GM18909 (cell line): ENCODE results near the gene NATD1.
"Not testable (repeated sequence)": the region's sequence is repeated elsewhere in the genome, so short reads cannot be mapped to it uniquely, and the experiment has no call there.

Experiments
- ATAC-seq: cut with Tn5 transposase; IDR thresholded peaks from one replicate; pipeline ENCODE4 v1.9.1; 2021; ENCODE audit warnings: mild to moderate bottlenecking; ENCODE audit not compliant: unreplicated experiment, poor library complexity

The NATD1 gene

DNA sequence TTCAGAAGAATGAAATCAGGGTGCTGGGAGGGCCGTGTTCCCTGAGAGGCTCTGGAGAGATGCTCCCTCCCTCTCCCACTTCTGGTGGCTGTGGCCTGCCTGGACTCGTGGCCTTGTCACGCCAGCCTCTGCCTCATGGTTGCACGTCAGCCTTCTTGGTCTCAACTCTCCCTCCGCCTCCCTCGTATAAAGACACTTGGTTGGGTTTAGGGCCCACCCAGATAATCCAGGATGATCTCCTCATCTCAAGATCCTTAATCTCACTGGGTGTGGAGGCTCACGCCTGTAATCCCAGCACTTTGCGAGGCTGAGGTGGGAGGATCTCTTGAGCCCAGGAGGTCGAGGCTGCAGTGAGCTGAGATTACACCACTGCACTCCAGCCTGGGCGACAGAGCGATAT is 25.9 kb downstream of the NATD1 start:
- ATAC-seq: not testable (repeated sequence)

DNA sequence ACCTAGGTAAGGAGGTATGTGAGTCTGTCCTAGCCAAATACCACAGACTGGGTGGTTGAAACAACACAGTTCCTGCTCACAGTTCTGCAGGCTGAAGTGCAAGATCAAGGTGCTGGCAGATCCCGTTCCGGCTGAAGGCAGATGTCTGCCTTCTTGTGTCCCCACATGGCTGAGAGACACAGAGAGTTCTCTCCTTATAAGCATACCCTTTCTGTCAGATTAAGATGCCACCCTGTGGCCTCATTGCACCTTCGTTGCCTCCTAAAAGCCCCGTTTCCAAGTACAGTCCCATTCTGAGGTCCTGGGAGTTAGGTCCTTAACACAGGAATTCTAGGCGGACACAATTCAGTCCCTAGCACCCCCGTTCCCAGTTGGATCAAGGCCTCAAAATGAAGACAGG is 30.1 kb downstream of the NATD1 start:
- no peak for ATAC-seq

DNA sequence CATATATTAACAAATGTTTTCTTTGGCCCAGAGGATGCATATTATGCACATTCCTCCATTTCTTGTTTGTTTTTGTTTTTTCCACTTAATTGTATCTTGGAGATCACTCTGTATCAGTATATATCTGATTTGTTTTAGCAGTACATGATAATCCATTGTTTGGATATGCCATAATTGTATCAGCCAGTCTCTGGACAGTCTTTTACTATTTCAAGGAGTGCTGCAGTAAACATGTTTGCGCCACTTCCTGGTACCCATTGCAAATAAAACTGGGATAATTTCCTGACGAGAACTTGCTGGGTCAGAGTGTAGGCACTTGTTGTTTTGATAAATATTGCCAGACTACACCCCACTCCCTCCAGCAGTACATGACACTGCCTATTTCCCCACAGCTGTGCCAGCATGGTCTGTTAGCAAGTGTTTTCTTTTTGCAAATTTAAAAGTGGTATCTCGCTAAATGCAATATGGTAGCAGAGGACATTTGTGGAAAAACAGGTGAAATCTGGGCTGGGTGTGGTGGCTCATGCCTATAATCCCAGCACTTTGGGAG is 34.3 kb downstream of the NATD1 start:
- no peak for ATAC-seq

DNA sequence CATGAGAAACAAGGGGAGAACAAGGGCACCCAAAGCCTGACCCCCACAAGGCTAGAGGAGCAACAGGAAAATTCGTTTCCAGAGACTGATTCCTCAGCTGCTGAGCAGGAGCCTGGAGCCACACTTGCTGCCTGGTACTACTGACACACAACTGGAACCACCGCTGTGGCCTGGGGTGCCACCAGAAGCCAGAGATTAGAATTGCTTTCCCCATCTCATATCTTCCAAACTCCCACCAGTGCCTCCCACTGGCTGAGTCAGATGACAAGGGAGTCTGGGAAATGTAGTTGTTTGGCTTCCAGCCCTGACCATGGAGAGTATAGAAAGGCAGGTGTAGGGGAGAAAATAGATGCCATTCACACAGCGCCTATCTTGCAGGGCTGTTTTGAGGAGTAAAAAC is 35.1 kb downstream of the NATD1 start:
- no peak for ATAC-seq

DNA sequence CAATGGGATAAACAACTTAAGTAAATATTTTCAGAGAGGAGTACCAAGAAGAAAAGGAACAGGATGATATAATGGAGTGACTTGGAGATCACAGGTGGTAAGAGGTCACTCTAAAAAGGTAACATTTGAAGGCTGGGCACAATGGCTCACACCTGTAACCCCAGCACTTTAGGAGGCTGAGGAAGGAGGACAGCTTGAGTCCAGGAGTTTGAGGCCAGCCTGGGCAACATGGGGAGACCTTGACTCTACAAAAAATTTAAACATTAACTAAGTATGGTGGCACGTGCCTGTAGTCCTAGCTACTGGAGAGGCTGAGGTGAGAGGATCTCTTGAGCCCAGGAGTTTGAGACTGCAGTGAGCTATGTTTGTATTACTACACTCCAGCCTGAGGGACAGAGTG is 35.9 kb downstream of the NATD1 start:
- ATAC-seq: no peak

DNA sequence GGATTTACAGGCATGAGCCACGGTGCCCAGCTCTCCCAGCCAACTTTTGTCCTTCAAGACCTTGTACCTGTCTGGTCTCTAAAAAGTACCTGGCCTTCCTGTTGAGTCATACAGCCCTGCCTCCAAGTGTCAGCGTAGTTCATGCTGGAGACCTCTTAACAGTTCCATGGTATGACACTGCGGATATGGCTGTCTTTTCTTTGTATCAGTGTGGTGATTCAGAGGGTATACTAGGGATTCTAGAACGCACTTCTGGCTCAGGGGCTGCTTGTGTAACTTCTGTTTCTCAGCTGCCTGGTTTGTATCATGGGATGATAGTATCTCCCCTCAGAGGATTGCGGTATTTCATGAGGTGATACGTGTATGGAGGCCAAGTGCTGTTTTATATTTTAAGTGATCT is 37.3 kb downstream of the NATD1 start:
- ATAC-seq: no peak

DNA sequence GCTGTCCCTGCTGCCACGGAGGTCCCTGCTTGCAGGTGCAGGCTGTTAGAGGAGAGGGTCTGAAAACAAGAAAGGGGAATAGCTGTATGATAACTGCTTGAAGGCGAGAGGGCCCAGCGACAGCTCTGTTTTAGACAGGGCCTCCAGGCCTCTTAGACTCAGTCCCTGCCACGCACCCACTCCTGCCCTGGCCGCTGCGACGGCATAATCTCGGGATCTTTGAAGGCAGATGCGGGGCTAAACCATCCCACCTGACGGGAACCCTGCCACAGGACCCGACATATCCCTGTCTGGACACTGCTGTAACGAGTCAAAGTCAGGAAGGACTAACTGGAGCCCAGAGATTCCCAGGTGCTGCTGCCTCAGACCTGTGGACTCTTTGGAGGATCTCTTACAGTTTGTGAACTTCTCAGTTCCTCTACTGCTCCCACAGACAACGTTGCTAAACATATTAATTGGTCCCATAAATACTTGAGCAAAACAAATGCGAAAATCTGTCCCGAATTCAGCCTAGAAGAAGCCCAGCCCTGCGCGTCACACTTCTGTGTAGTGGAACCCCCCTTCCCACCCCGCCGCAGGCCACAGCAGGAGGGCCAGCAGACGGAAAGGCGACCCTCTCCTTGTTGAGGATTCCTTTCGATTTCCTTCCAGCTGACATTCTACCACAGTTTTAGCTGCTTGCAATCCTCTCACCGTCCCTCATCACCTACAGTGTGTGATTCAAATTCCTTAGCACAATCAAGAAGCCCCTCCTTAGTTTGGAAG is 38.3 kb downstream of the NATD1 start:
- peak; percentile 13 for ATAC-seq

DNA sequence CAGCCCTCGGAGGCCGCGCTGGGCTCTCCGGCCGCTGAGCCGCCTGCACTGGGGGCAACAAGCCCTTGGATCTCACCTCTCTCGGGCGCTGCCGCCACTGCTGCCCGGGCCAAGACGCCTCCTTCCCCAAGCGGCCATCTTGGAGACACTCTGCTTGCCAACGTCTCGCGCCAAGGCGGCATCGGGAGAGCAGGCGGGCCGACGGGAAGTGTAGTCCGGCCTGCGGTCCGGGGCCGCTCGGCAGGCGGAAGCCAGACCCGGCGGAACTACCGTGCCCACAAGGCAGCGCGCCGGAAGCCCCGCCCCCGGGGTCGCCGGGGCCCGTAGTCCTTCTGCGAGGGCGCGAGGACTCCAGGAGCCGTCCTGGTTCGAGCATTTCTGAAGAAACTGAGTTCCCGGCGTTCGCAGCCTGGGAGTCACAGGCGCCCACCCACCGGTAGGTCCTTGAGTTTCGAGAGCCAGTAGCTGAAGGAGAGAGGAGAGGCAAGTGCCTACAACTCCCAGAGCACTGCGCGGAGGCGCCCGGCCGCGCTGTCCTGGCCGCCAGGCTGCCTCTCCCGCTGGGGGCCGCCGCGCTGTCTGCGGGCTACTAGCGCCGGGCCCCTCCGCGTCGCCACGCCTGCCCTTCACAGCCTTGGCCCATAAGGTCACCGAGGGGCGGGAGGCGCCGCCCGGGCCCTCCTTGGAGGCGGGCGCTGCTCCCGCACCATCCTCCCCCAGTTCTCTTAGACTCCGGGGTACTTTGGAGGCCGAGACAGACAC is 39.0 kb downstream of the NATD1 start, which contains the start of gene TMEM11:
Gene TMEM11, minus strand, starts transcription at position 147 of the 762 bp plus-strand sequence. Its CDS starts 9 bp downstream, at position 138.
- ATAC-seq: peak; percentile 91

DNA sequence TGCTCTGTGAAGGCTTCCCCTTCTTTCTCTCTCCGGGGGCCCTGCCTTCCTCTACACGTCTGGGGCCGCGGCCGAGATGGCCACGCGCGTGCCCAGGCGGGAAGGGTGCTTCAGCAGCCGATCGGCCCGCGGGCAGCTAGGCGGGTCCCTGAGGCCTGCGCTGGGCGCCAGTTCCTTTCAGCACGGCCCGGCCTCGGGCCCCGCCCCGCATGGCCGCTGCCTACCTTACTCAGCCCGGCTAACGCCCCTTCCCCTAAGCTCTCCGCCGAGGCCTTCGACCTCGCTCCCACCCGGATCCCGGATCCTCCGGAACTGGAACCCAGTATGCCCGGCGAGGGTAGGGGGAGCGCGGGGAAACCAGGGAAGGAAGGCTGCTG is 39.6 kb downstream of the NATD1 start:
- peak; percentile 20 for ATAC-seq

DNA sequence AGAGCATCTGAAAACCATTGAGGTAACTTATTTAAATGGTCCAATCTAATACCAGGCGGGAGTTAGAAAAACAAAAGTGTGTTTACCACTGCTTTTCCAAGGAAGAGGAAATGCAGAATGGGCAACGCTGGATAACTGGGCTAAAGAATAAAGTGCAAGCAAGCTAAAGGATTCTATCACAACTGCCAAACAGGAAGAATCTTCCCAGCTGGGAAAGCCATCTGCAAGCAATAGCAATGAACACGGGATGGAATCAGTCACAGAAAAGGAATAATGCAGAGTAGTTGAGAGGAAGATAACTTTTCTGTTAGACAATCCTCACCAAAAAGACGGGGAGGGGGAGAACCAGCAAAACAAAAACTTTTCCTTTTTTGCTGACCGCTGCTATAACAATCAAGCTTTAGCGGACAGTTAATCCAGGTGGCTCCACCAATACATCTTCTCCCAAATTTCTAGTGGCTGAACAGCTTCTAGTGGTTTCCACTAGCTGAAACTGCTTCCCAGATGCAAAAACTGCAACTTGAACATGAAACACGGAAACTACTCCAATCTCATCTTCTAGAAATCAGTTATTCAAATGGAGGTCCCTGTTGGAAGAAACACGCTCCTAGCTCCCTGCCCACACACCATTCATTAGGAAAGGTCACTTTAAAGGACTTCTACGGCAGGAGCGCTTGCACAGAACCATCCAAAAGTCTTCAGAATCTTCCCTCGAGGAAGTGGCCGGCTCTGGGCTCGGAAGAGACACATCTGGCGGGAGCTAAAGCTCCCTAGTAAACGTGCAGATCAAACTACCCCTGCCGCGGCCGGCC is 40.2 kb downstream of the NATD1 start:
- no peak for ATAC-seq

DNA sequence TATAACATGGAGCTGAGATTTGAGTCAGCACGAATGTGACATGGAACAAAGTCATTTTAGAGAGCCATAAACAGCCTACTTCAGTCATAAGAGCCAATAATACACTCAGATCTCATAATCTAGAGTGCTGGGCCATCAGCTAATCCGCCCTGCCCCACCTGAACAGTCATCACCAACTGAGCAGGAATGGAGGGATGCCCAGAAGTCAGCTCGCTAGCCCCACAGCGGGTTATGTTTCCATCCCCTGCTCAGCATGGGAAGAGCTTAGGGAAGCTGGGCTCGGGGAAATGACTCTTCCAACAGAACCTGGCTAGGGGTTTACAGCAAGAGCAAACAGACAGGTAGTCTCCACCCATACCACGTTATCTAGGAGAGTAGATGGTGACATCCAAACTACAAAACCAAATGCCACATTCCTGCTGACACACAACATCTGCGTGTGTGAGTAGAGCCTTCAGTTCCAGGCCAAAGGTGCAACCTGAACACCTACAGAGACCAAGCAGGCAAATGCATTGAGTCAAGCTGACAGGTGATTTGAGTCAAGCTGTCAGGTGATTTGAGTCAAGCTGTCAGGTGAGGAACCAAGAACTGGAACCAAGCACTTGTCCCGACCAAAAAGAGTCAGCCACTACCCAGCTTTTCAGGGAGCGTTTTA is 41.3 kb downstream of the NATD1 start:
- ATAC-seq: no peak

DNA sequence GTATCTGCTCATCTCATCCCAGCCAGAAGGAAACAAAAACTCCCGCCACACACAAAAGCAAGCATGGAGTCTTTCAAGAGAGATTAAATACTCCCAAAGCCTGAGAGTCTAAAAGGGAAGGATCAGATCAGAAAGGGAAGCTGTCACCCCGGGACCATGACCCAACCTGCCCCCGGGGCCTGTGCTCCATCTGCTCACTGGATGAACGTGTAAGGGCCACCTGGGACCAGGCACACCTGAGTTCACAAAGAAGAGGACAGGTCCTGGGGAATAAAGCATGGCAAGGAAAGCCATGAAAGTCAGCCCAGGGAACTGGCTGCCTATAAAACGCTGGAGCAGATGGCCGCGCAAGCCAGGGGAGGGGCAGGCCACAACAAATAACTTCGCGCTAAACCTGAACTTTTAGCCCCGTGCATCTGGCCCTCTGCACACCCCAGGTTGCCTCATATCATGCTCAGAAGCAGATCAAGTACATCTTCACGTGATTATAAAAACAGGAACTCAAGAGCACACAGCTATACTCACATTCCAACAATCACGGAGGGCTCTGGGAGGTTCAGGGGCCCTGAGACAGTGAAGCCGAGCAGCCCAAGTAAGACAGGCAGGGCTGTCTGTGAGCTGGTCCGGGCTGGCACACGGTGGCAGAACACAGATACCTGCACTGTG is 42.7 kb downstream of the NATD1 start:
- ATAC-seq: no peak

DNA sequence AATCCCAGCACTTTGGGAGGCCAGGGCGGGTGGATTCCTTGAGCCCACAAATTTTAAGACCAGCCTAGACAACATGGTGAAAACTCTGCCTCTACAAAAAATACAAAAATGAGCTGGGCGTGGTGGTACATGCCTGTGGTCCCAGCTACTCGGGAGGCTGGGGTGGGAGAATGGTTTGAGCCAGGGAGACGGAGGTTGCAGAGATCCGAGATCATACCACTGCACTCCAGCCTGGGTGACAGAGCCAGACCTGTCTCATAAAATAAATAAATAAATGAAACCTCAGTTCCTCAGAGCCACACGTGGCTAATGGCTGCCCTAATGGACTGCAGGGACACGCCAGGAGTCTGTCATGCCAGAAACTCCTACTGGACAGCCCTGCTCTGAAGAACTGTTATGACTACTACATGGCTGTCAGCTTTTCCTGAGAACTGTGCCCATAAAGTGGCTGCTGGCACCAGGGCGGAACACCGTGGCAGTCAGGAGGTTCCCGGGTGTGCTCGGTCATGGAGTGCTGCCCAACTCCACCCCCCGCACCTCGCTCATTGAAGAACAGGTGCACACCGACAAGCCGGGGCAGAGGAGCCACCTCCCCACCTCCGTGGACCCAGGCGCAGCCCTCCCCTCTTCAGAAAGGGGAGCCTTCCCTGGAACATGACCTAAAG is 43.6 kb downstream of the NATD1 start:
- ATAC-seq: no peak

DNA sequence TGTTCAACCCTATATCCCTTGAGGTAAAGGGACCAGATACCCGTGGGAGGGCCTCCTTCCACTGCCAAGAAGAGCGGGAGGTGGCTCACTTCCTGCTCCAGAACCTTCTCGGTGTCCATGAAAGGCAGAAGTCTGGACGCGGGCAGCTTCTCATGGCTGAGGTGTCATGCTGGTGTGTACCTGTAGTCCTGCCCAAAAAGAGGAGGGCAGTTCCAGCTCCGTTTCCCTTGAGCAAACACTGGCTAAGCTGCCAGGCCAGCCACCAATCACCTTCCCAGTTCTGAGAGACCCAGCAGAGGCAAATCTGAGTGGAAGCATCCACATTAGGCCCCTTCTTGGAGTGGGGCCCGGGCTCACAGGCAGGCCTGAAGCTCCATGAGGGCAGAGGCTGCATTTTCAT is 44.9 kb downstream of the NATD1 start:
- ATAC-seq: no peak

DNA sequence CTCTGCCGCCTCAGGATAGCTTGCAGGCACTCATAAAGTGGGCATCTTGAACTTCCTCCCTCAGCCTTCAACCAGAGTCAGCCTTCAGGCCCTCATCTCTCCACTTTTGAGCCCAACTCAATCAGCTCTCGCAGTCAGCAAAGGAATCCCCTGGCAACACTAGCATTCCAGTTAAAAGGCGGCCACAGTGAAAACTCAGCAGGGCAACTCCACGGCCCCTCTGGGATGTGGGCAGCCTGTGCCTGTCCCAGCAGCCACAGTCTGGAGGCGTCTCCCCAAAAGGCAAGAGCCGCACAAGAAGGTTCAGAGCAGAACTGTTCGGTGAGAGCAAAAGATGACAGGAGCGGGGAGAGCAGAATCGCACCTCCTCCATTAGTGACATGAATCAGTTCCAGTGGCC is 48.3 kb downstream of the NATD1 start:
- ATAC-seq: no peak

DNA sequence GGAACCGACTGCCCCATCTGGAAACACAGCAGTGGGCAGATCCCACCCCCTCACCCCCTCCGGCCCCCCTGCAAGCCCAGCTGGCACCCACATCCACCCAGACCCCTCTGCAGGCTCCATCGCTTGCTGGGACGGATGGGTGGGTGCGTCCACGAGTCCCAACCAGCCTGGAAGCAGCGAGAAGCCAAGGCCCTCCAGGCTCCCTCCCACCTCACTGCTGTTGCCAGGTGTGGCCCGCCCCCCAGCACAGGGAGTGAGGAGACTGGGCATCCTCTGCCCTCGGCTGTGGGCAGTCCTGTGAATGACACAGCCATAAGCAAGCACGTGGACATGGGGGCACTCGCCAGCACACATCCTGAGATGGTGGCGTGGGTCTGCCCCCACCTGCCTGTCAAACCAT is 50.7 kb downstream of the NATD1 start:
- ATAC-seq: no peak

DNA sequence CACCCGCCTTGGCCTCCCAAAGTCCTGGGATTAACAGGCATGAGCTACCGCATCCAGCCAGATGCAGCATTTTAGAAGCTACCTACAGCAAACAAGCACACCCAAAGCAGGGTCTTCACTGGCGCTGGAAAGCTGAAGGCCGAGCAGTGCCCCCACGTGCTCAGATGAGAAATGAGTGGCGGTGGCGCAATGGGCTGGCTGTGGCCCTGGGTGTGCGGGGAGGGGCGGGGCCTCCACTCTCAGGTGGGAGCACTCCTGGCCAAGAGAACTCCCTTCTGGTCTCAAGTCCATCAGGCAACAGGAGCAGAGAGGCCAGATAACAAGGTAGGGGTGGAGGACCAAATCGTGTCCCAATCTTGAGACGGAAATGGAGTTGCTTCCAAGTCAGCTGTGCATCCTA is 51.3 kb downstream of the NATD1 start:
- ATAC-seq: no peak

DNA sequence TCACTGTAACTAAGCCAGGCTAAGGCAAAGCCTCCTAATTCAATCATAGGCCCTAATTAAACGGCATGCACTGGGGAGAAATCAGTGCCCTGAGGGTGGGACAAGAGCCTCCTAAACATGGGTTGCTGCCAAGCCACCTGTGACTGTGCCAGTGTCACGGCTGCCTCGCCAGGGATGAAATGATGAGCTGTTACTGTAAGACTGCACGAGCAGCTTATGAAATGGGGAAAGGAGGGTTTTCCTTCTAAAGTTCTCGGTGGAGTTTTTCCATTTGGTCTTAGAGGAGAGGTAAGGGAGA is 52.0 kb downstream of the NATD1 start:
- ATAC-seq: no peak

DNA sequence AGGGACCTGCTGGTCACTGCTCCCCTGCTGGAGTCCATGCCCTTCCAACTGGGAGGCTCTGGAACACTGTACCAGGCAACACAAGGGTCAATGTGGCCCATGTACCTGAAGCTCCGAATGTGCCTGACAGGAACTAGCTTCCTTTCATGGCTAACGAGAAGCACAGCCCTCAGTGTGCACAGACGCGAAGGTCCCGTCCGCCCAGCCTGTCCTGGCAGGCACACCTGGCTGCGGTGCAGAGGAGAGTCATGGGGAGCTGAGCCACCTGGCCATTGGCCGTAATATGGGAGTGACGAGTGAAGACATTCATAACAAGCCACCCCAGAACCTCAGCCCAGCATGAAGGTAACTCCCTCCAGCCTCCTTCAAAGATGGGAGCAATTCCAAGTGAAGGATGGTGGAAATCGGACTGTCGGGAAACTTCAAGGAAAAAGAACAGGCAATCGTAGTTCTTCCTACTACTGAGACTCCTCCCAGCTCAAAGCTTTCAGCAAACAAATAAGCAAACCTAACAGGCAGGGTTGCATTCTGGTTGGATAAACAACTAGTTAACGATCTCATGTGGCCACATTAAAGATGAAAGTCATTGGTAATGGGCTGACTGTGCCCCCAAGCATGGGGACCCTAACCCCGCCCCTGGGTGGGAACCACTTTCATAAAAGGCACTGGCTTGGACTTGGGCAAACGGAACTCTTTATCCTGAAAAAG is 52.5 kb downstream of the NATD1 start:
- no peak for ATAC-seq
